Stimulated activated CD8-positive, alpha-beta memory T cell treated with anti-CD3 and anti-CD28 coated beads, Interleukin-2, amount 100 ng/mL, for 1 hour (primary cell): ENCODE results near the gene TMEM242.

ENCODE experiments used
- DNase-seq, 2 donors: peaks; one replicate each; pipeline ENCODE4 v3.0.0-alpha.2; 2020; ENCODE audit warnings: low read depth in 2 of 2

TMEM242 gene

GRCh38 chr6:157249826-157250225 lies 73.5 kb downstream of the TMEM242 start:
- no peak for DNase-seq

DNA sequence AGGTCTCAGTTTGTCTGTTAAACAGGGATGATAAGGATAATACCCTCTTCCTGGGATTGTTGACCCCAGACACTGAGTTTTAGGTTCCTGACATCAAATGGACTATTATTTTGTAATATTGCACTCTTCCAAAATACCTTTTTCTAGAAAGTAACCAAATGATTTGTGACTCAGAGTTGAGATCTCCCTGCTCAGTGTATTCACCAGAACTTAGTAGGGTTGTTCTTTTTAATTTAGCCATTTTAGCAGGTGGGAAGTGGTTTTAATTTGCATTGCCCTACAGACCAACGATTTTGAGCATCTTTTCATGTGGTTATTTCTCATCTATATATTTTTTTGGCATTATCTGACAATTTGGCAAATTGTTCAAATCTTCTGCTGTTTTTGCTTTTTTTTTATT lies 75.1 kb downstream of the TMEM242 start:
- no peak for DNase-seq

DNA sequence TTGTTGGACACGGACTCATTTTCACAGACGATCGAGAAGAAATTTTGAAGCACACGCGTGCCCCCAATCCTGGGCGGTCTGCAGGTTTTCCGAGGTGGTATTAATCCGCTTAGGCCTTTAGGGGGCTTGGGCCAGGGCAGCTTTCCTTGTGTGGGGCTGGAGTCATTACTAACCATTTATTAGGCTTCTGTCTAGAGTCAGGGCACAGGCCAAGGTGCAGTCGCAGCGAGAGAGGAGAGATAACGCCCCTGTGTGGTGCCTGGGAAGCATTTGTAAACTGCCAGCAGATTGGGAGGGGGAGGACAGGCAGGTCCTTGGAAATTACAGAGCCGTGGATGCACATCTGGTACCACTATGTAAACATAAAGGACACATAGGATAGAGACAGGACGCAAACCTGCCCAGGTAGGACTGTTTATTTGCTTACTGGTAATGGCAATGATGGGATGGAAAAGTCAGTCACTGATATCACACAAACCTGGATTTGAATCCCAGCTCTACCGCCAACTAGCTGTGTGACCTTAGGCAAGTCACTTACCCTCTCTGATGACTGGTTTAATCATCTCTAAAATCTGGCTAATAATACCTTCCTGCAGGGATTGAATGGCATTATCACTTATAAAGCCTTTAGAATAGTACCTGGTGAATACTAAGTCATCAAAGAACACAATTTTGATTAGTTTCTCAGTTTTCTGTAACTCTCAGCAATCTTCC lies 76.4 kb downstream of the TMEM242 start:
- DNase-seq: no peak

DNA sequence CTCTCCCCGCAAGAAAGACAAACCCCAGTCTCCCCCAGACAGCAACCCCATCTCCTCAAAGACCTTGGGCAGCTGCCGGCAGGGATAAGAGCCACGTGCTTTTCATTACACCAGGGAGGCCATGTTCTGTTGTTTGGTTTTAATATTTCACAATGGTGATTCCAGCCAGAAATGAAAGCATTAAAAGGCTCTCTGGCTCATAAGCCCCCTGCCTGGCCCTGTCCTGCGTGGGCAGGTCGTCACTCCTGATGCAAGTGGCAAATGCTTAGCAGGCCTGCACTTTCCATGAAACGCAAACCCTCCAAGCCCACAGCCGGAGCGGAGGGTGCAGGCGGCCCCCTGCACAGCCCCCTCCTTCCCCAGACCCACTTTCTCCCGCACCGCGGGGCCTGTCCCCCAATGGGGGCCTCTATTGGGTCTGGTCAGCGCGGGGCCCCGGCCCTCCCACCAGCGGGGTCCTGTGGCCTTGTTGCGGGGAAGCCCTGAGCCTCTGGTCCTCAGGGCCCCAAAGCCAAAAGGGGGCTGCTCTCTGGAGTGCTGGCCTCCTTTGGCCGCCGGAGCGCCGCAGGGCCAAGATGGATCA lies 77.2 kb downstream of the TMEM242 start:
- DNase-seq: no peak

DNA sequence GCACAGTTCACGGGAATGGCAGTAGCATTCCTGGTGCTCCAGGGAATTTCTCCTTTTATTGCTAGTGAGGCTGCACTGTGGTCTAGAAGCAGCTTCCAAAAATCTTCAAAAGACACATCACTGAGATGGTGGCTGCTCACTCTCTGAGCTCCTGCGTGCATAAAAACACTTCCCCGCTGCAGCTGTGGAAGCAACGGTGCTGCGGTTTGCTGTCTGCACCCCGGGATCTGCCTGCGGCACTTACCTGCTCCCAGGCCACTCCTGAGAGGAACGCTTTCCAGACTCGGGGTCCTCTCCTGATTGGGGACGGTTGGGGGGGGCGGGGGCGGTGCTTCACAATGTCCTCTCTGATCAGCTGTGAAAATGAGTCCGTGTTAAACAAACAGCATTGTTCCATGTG lies 77.9 kb downstream of the TMEM242 start:
- DNase-seq: no peak

DNA sequence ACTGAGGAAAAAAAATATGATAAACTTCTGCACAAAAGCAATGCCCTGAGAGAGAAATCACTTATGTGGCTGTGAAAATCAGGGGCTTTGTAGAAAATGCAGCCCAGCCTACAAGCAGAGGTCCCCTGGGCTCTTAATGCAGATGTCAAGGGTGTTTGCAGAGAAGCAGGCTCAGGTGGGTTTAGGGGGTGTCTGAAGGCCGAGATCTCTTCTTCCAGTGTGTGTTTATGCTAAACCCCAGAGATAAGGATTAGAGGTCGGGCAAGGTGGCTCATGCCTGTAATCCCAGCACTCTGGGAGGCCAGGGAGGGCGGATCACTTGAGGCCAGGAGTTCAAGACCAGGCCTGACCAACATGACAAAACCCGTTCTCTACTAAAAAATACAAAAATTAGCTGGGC lies 78.5 kb downstream of the TMEM242 start:
- no peak for DNase-seq

DNA sequence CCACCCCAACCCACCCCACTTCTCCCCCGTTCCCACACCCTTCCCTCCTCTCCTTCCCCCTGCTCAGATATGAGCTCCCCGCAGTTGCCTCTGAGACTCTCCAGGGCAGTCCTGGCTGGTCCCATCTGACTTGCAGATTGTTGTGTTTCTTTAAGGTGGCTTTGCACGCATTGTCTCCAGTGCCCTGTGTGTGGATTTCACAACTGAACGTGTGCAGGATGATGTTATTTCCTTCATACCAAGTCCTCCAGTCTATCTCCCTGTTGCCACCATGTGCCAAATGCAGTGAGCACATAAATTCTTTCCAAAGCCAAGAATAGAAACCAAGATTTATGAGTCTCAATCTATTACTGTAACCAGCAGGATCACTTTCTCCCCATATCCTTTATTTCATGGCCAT lies 79.1 kb downstream of the TMEM242 start:
- no peak for DNase-seq

DNA sequence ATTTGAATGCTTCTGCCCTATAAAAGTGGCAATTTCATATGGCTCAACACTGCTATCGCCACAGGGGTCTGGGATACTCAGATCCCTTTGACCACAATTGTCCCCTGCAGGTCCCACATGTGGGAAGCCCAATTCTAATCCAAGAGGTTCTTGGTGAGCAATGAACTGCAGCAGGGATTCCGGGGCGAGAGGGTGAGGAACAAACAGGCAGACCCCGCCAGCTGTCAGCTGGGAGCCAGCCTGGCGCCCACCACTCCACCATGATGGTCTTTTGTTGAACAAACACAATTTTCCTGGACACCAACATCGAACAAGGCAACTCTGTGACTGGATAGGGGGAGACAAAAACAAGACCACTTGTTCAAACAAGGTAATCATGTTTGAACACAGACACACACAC lies 80.5 kb downstream of the TMEM242 start:
- DNase-seq: no peak

DNA sequence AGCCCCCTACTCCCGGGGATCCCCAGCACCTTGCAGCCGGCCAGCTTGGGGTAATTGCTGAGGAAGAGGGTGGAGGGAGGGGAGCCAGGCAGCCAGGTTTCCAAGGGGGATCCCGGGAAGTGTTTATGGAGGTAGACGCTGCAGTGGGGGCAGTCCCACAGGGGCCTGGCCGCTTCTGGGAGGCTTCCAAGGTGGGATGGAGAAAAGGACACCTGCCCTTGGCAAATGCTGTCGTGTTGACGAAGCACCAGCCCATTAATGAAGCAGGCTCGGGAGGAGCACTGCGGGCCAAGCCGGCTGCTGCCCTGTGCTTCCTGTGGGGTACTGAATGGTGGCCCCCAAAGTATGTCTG lies 82.4 kb downstream of the TMEM242 start:
- no peak for DNase-seq

DNA sequence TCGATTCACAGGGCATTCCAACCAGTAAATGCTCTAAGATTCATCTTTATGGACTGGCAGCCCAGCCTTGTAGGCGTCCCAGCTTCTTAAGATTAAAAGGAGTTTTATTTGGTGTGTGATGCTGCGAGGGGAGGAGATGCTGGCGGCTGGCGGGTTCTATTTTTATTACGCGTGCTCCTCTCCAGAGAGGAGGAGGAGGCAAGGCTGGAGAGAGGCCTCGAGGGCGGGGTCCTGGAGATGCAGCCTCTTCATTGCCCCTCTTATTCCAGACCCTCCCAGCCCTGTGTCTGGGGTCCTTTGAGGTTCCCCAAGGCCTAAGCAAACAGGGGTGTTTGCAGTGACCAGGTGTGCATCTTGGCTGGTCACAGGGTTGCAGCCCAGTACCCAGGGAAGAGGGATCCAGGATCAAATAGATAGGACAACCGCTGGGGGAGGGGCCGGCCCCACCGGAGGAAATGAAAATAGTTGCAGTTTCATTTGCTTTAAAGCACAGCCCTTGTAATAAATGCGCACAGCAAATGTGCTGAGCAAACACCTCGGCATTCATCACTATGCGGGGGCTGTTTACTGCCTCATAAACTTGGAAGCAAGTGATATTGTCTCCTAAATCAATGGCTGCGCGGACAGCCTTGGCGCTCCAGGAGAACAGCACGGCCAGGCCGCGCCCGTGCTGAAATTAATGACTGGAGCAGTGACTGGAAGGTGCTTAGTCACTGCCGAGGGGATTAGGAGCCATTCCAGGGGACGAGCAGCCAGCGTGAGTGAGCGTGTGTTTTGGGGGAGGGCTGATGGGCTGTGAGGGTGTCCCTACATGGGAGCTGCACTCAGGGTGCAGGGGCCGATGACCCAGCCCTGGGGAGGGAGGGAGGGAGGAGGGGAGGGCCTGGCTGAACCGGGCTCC lies 83.0 kb downstream of the TMEM242 start:
- no peak for DNase-seq

- no peak for DNase-seq
Measured at GRCh38 chr6:157239671-157240058, 83.7 kb downstream of the TMEM242 start.
